Transverse colon (tissue), 4 donors: ENCODE measurements around the gene GPR151.

Experiments used
- EP300 ChIP-seq: sonication (generic); formaldehyde crosslinking; IDR thresholded peaks from one replicate; pipeline ENCODE4 v1.6.1; 2017; ENCODE audit warnings: antibody characterized with exemption, low read depth
- POLR2A ChIP-seq: fragments of 450-650 bp; IDR thresholded peaks from one replicate; pipeline ENCODE4 v1.6.1; 2016; ENCODE audit warnings: antibody characterized with exemption, mild to moderate bottlenecking, moderate library complexity
- POLR2AphosphoS5 ChIP-seq, 3 donors: sonication (generic); formaldehyde crosslinking; IDR thresholded peaks; one replicate each; pipeline ENCODE4 v1.6.1; 2016; ENCODE audit warnings: antibody characterized with exemption in 3 of 3
- TF ChIP-seq, protein P1 (sequence below), 5 experiments: fragments of 200-600 bp in 3 of 5; fragments of 450-650 bp in 2 of 5; sonication (generic) in 3 of 5; IDR thresholded peaks; 1 replicate in 2 of 5; 2 replicates in 3 of 5; pipeline ENCODE4 v1.5.1; 2016 to 2017; ENCODE audit warnings: antibody characterized with exemption in 5 of 5, inconsistent platforms in 3 of 5, mild to moderate bottlenecking in 2 of 5, moderate library complexity in 1 of 5

DNA sequence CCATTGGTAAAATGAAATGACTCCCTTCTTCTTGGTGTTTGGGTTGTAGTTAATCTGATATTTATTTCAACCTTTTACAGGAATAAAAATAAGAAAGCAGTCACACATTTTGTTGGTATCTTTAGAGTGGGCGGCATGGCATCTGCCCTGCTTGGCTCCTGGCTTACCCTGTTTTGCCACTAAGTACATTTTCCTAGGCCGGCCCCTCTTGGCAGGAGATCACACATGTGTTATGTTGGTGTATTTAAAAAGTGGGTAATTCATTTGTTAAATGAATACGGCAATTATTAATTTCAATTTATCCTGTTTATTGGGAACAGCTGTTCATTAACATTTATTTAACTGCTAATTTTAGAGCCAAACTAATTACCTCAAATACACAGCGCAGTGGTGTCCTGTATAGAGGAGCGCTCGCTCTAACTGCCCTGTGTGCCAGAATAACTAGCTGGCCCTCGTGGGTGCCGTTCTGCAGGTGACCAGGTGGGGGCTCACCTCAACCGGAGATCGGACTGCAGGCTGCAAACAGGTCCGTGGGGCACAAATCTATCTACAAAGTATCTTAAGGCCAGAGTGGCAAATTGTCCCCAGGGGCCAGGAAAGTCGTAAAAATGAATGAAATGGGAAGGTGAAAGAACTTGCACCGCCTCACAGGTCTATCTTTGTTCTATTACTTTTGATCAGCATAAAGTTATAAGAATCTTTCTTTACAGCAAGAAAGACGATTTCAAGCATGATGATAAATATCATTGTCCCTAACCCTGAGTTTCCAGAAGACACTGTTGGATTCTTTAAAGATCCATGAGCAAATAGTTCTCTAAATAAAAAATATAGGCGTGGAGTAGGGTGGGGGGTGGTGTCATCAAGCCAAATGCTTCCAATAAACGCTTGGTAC lies 26.2 kb upstream of the GPR151 start:
- TF ChIP-seq EP300: no peak
- TF ChIP-seq, protein P1, sequence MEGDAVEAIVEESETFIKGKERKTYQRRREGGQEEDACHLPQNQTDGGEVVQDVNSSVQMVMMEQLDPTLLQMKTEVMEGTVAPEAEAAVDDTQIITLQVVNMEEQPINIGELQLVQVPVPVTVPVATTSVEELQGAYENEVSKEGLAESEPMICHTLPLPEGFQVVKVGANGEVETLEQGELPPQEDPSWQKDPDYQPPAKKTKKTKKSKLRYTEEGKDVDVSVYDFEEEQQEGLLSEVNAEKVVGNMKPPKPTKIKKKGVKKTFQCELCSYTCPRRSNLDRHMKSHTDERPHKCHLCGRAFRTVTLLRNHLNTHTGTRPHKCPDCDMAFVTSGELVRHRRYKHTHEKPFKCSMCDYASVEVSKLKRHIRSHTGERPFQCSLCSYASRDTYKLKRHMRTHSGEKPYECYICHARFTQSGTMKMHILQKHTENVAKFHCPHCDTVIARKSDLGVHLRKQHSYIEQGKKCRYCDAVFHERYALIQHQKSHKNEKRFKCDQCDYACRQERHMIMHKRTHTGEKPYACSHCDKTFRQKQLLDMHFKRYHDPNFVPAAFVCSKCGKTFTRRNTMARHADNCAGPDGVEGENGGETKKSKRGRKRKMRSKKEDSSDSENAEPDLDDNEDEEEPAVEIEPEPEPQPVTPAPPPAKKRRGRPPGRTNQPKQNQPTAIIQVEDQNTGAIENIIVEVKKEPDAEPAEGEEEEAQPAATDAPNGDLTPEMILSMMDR (IDR thresholded peaks at IDR 0.05): peak; percentile 76 to 83 (median 79)
- no peak for TF ChIP-seq POLR2A
- TF ChIP-seq POLR2AphosphoS5 (IDR thresholded peaks at IDR 0.05): no peak
